Muscle of arm (tissue), 12 donors: ENCODE measurements around the gene TRIM27. TPM values are rescaled to one million over a fixed set of nuclear protein-coding genes. Genes with fewer than 3 reads are reported as not detected.
"Not testable (repeated sequence)": the region's sequence is repeated elsewhere in the genome, so short reads cannot be mapped to it uniquely, and the experiment has no call there.

Source experiments
- DNase-seq: peaks from one replicate; pipeline ENCODE4 v3.0.0-alpha.2; 2013
- polyA plus RNA-seq, 12 donors: library from polyadenylated mRNA; unstranded; fragments of 120-200 nt; gene quantifications; one replicate each; pipeline ENCODE4 v1.2.1, GENCODE V29; 2013; ENCODE audit not compliant: insufficient read length in 12 of 12

TRIM27 gene
- polyA plus RNA-seq, 12 donors, result 36.6 to 56.1 (median 46.9) TPM; not detected in 1

GRCh38 chr6:28944412-28944865 is 20.7 kb upstream of the TRIM27 start:
- peak; percentile 88 for DNase-seq

GRCh38 chr6:28943557-28944411 is 20.0 kb upstream of the TRIM27 start:
- peak; percentile 55 for DNase-seq

GRCh38 chr6:28943223-28943556 is 19.4 kb upstream of the TRIM27 start:
- DNase-seq, result no peak

- no peak for DNase-seq
Measured at GRCh38 chr6:28941684-28942448, 18.1 kb upstream of the TRIM27 start.

- peak; percentile 83 for DNase-seq
Measured at GRCh38 chr6:28940858-28941683, 17.3 kb upstream of the TRIM27 start.

GRCh38 chr6:28940294-28940857 is 16.6 kb upstream of the TRIM27 start:
- no peak for DNase-seq

- no peak for DNase-seq
Measured at GRCh38 chr6:28933069-28933468, 9.3 kb upstream of the TRIM27 start.

- no peak for DNase-seq
Measured at GRCh38 chr6:28929887-28930620, 6.3 kb upstream of the TRIM27 start.

- DNase-seq, result not testable (repeated sequence)
Measured at GRCh38 chr6:28929339-28929738, 5.6 kb upstream of the TRIM27 start.

- no peak for DNase-seq
Measured at GRCh38 chr6:28927846-28928245, 4.1 kb upstream of the TRIM27 start.

- peak; percentile 60 for DNase-seq
Measured at GRCh38 chr6:28922821-28923317, 916 bp downstream of the TRIM27 start.

- DNase-seq, result no peak
Measured at GRCh38 chr6:28922004-28922820, 1.6 kb downstream of the TRIM27 start.

- DNase-seq, result no peak
Measured at GRCh38 chr6:28920281-28920680, 3.5 kb downstream of the TRIM27 start.

GRCh38 chr6:28914941-28915340 is 8.8 kb downstream of the TRIM27 start:
- no peak for DNase-seq

- no peak for DNase-seq
Measured at GRCh38 chr6:28910901-28911690, 12.7 kb downstream of the TRIM27 start.

- no peak for DNase-seq
Measured at GRCh38 chr6:28907394-28907793, 16.4 kb downstream of the TRIM27 start.

GRCh38 chr6:28906669-28907068 is 17.1 kb downstream of the TRIM27 start:
- no peak for DNase-seq

- DNase-seq, result no peak
Measured at GRCh38 chr6:28903686-28904085, 20.1 kb downstream of the TRIM27 start.

GRCh38 chr6:28901831-28902230 is 22.0 kb downstream of the TRIM27 start:
- no peak for DNase-seq
